ENCODE measurements around the gene TTI1.
A peak's percentile ranks its signal among the peaks of the same experiment; 100 is the strongest.
"Not testable (repeated sequence)": the region's sequence is repeated elsewhere in the genome, so short reads cannot be mapped to it uniquely, and the experiment has no call there.

The TTI1 gene

DNA sequence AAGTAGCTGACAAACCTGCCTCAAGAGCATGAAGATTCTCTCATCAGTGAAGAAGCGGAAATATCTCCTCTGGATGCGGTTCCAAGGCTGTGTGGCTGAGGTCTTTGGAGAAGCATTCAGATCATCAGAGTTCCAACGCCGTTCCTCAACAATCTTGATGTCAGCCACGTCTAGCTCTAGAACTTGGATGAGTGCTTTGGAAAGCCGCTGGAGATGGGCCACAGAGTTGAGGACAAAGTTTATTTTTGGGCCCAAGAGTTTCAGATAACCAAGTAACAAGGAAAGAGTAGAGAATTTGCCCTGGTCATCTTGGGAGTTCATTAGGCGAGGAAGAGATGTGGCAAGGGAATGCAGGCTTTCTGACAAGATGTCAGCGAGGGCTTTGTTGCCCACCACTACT lies 20.9 kb downstream of the TTI1 start:
- DNase-seq (ENCODE audit: extremely low read depth in 1 of 2, low read depth in 1 of 2), result no peak

DNA sequence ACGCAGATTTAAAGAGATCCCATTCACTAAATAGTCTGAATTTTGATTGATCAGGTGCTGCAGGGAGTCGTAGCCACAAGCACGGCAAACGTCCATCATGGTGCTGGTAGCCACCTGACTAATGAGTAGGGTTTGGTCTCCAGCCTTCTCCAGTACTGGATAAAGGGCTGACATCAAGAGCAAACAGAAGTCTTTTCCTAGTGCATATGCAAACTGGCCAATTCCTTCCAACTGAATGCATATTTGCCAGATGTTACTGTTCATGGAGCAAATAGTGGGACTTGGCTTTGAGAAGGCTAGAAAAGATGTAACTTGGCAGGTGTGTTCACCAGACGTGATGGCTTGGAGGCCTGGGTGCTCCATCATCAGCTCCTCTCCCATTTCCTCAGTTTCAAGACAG lies 21.6 kb downstream of the TTI1 start:
- DNase-seq (ENCODE audit: extremely low read depth in 1 of 2, low read depth in 1 of 2), result no peak

DNA sequence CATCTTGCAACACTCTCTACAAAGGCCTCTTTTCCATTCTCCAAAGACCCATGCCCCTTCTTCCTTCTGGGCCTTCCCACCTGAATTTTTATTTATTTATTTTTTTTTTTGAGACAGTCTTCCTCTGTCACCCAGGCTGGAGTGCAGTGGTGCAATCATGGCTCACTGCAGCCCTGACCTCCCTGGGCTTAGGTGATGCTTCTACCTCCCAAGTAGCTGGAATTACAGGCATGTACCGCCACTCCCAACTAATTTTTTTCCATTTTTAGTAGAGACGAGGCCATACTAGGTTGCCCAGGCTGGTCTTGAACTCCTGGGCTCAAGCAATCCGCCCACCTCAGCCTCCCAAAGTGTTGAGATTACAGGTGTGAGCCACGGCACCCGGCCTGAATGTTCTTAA lies 23.8 kb downstream of the TTI1 start:
- not testable (repeated sequence) for DNase-seq (ENCODE audit: extremely low read depth in 1 of 2, low read depth in 1 of 2)

DNA sequence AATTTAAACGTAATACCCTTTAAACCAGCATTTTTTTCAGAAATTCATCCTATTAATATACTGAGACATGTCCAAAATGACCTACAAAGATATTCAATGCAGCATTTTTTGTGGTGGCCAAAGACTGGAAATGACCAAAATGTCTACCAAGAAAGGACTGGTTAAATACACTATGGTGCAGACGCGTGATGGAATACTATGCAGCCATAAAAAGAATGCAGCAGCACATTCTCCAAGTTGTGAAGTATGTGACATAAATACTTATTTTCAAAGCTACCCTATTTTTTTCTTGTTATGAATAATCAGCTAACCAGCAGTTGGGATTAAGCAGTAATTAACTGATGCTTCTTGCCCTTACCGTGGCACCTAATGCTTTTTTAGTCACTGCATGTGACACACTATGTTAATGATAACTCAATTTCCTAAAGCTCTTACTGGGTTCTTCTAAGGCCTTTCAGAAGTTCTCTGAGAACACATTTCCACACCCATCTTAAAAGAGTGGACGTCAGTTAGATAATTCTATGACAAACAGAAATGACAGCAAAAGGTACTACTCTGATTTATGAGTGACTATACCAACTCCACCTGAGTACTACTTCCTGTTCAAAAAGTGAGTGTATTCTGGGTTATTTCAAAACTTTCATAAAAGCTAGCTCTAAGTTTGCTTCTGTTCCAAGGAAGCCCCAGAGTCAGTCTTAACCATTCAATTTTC lies 24.9 kb downstream of the TTI1 start:
- DNase-seq (ENCODE audit: extremely low read depth in 1 of 2, low read depth in 1 of 2), result no peak

DNA sequence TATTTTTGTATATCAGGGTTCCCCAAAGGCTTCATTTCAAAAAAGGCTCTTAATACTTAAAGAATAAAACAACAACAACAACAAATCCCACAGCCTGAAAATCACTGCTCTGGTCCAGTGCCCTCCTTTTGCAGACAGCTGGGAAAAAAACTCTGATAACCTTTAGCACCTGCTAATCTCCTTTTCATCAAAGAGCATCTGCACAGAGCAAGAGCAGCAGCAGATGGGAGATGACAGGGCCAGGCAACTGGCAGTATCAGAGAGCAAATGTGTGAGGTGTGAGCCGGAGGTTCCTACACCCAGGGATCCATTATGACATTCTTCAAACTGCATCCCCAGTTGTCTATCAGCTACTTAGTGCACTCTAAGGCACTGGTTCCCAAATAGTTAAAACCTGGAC lies 25.7 kb downstream of the TTI1 start:
- DNase-seq (ENCODE audit: extremely low read depth in 1 of 2, low read depth in 1 of 2), result no peak

DNA sequence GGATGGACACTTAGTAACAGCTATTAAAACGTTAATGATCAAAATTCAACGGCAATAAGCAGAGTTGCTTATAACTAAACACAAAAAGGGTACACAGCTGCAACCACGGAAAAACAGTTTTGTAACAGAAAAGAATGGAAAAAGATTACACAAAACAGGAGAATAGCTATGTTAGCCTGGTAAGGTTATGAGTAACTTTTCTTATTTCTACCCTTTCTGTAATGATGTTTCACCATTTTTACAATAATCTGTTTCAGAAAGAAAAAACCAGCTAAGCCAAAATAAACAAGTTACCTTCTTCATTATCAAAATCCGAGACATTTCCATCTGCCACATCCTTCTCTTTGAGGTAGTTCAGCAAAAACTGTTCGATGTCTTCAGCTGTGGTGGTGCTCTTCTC lies 27.4 kb downstream of the TTI1 start:
- no peak for DNase-seq (ENCODE audit: extremely low read depth in 1 of 2, low read depth in 1 of 2)

DNA sequence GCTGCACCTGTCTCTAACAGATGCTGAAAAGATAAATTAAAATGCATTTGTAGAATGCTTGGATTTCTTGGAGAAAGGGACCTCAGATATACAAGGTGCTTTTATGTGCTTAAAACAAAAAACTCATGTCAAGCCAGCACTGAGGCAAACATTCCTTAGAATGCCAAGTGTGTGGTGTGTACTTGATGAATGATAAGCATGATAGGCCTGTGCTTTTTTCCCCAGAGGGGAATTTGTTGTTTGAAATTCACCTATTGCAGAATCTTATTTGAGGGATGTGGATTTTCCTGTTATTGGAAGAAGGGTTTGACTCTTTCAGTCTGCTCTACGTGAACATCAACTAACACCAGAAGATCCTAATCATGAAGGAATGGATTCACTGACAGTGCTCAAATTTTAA lies 28.8 kb downstream of the TTI1 start:
- no peak for DNase-seq (ENCODE audit: extremely low read depth in 1 of 2, low read depth in 1 of 2)

DNA sequence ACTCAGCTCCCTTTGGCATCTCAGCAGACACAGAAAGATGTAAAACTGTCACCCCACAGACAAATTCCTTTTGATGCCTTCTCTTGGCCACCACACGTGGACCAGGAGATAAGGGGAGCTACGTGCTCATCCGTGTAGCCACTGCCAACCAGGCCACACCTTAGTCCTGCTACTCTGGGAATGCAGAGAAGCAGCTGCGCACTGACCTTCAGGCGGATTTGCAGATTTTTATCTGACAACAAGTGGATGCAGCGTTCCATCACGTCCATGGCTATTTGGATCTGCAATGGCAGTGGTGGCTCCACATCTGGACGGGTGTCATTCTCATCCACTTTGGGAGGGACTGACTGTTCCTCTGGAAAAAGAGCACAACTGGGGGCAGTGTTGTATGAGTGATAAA lies 30.8 kb downstream of the TTI1 start:
- DNase-seq (ENCODE audit: extremely low read depth in 1 of 2, low read depth in 1 of 2), result no peak

DNA sequence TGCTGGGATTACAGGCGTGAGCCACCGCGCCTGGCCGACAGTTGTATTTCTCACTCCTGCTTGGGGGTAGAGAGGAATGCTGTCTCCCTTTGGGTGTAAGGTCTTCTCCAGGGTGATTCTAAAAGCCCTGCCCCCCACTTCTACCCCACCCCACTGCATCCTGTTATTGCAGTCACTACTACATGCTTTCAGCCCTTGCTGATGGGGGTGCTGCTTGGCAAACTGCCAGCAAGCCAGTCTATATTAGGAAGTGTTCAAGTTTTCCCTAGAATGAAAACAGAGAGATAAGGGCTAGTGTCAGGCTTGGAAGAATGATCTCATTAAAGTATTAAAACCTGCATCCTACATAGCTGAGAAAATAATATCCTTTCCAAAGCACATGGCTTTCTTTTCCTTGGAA lies 31.3 kb downstream of the TTI1 start:
- no peak for DNase-seq (ENCODE audit: extremely low read depth in 1 of 2, low read depth in 1 of 2)

DNA sequence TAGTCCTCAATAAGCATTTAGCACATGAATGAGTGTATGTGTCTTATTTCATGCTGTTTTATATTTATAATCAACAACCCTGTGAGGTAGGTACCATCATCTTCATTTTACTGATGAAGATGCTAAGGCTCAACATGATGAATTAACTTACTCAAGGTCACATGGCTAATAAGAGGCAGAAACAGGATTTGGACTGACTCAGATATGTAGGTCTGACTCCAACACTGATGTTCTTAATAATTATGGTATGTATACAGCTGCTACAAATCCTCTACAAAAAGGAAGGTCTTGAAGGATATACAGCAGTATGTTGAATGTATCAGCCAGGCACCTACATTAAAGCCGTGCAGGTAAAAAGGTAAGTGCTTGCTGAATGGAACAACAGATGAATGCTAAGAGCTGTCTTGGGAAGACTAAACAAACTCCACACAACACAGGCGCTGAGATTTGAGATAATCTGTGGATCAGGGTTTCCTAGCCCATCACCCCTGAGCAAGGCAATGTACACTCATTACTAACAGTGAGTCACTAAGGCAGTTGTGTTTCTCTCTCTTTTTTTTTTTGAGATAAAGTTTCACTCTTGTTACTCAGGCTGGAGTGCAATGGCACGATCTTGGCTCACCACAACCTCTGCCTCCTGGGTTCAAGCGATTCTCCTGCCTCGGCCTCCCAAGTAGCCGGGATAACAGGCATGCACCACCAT lies 31.9 kb downstream of the TTI1 start:
- DNase-seq (ENCODE audit: extremely low read depth in 1 of 2, low read depth in 1 of 2), result no peak

DNA sequence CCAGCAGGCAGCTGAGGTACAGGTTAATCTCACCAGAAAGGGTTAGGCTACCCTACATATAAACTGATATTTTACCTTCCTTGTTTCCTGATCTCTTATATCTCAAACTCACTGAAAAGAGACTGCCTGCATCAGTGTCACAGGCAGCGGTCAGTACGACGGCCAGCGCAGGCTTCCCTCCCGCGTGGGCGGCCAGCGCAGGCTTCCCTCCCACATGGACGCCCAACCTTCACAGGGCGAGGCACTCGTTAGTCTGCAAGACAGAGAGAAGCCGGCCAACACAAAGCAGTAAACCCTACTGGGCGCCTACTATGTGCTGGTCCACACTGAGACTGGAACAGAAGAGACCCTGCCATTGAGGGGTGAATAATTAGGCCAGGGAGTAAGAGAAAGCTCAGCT lies 33.0 kb downstream of the TTI1 start:
- no peak for DNase-seq (ENCODE audit: extremely low read depth in 1 of 2, low read depth in 1 of 2)

DNA sequence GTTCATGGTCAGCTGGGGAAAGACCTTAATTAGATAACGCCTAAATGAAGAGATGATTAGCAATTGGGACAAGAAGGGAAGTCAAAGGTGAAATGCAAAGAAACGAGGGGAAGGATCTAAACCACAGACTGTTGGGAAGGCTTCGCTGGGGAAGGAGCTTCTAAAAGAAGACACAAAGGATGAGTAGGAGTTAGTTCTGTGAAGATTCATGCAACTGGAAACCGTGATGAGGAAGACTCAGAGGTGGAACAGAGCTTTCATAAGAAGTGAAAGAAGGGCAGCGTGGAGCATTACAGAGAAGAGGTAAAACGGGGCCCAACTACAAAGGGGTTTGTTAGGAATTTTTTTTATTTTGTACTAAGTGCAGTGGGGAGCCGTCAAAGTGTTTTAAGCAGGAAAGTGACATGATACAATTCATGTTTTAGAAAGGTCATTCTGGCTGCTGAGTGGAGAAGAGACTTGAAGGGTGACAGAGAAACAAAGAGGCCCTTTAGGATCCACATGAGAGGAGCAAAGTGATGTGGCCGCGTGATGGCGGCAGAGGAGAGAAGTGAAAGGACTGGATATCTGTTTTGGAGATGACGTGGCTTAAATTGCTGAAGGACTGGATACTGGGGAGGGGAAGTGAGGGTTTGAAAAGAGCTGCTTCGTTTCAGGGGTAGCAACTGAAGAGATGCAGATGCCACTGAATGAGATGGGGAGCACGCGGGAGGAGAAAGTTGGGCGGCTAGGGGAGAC lies 33.6 kb downstream of the TTI1 start:
- no peak for DNase-seq (ENCODE audit: extremely low read depth in 1 of 2, low read depth in 1 of 2)

DNA sequence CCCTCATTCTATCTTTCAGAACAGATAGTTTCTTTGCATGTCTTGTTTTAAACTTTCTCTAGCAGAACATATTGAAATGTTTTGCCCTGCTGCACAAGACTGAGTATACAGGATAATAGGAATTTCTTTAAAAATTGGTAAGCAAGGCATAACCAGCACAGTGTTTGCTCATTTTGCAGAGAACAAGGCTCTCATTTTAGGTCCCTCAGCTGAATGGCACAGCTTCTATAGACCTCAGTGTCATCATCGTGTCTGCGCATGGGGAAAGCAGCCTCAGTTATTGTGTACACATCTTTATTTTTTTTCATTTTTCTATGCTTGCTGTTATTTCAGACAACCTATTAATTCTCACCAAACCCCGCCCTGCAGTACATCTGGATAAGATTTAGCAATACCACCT lies 35.7 kb downstream of the TTI1 start:
- DNase-seq (ENCODE audit: extremely low read depth in 1 of 2, low read depth in 1 of 2), result no peak

DNA sequence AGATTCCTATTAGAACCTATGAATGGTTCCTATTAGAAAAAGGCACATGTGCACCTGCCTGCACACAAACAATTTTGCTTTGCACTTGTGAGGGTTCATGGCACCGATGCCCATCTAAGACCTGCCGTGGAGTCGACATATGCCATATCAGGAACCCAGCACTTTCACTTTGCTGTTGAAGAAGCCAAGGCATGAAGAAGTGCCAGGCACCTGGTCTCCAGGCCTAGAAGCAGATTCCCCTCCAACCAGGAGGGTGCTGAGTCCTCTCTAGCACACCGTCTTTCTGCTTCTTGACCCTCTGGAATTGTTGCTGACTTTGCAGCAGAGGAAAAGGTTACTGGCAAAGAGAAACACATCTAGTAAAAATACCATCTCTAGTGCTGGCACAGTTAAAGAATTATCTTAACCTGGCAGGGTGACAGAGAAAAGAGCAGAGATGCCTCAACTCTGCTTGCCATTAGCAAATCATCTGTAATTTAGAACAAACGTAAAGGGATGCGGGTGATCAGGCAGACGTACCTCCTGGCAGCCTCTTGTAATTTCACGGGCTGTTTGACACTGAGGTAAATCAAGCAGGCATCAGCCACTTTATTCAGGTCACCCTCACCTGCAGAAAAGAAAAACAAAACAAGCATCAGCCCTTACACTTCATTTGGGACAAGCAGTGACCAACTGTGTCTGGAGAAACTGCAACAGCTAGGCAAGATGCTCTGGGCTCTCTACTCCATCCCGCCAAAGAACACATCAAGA lies 37.2 kb downstream of the TTI1 start:
- DNase-seq (ENCODE audit: extremely low read depth in 1 of 2, low read depth in 1 of 2), result no peak

DNA sequence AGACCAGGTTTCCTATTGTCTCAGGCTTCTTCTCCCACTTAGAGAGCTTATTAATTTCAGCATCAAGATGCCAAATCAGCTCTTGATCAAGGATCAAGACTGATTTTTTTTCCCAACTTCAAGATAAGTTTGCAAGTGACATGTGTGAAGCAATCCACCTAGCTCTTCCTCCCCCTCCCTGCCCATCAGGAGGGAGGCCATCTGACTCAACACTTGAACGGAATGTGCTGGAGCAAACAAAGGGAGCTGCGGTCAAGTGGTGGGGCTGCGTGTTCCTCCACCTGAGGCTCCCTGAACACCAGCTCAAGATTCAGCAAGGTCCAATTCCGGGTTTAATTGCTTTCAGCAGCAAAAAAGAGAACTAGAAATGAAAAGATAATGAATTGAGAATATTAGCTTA lies 38.7 kb downstream of the TTI1 start:
- no peak for DNase-seq (ENCODE audit: extremely low read depth in 1 of 2, low read depth in 1 of 2)

DNA sequence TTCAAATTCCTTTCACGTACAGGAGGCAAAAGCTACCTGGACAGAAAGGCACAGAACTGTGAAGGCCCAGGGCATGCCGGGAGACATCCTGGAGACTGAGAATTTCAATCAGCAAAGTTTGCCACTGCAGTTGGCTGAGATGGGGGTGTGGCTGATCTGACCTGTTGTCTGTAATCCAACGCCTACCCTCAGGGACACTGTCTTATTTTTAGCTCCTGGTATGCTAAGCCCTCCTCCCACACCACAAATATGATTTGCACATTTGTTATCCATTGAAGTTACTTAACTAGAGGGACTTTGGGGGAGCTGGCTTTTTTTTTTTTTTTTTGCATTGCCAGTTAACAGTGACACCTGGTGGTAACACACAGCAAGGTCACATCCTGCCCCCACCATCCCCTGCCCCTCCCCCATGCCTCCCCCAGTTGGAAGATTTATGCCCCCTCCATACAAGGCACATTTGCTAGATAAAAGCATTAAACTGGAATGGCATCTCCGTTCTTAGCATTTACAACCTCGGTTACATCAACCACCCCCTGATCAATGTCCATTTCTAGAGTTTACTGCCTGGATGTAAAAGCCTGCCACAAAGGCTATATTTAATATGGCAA lies 40.4 kb downstream of the TTI1 start:
- no peak for DNase-seq (ENCODE audit: extremely low read depth in 1 of 2, low read depth in 1 of 2)

DNA sequence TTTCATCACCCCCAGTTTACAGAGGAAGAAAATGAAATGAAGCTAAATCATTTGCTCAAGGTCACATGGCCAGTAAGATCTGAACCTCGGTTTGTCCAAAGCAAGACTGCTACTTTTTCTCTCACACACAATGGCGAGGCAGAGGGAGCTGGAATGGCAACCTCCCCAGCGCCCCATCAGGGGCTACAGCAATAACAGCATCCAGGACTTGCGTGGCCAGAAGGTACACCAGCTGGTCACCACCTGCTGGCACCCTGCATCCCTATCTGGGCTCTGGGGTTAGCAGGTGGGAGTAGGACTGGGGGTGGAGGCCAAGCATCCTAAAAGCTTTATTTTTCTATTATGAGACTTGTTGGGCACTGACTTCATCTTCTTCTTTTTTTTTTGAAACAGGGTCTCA lies 41.3 kb downstream of the TTI1 start:
- no peak for DNase-seq (ENCODE audit: extremely low read depth in 1 of 2, low read depth in 1 of 2)

DNA sequence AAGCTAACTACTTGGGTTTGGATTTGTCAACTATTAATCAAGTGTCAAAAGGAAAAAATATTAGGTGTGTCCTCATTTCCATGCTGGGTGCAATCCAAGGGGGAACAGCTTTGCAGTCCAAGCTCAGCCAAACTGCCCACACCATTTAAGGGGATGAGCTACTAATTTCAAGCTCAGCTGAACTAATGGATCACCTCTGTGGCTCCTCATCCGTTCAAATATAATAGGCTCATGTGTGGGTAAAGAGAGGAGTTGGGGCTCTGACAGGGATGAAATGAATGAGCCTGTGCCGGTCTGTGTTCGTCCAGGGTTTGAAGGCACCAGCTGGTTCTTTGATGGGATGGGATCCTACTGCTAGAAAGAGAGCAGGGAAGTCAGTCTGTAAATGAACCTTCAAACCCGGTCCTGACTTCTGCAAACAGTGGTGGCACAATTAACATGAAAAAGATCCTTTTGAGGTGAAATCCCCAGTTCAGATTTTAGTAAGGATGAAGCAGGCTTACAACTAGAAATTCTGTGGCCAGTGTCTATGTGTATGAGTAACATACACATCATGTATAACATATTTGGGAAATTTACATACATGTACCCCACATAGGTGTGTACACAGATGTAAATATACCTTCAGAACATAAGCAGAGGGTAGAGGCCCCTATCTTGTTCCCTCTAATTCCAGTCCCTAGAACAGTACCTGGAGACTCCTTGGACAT lies 41.9 kb downstream of the TTI1 start:
- DNase-seq (ENCODE audit: extremely low read depth in 1 of 2, low read depth in 1 of 2), result no peak

DNA sequence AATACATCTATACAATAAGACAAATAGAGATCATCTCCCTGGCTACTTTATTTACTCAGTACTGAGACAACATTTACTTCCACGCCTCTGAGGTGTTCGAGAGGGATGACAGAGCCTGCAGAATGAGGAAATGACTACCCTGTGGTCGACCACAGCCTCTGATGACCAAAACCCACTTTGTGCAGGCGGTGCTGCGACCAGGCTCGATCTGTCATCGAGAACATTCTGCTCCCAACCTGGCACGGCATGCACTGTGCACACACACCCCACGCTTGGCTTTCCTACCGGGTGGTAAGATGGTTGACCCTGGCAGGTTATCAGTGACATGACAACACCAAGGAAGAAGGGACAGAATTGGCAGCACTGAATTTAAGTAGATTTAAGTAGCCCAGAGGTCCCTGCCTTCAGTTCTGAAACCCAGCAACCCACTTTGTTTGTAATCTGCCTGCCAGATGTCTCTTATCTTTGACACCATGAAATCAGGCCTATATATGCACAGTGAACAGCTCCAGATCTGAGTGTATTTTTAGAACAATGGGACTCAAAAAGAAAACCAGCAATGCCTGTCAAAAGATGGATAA lies 42.6 kb downstream of the TTI1 start:
- DNase-seq (ENCODE audit: extremely low read depth in 1 of 2, low read depth in 1 of 2), result peak in 1 of 2 donors; percentile 29
